AG04449 (cell line): ENCODE results near the gene ARHGEF37.

Source experiments
- CTCF ChIA-PET: fragments of 350-600 bp; formaldehyde crosslinking; extraction: SDS; loops from one replicate; lab custom pipeline; 2021; ENCODE audit warnings: antibody characterized with exemption; lab: Yijun Ruan, JAX
- POLR2A ChIA-PET: fragments of 400-600, 350-600 bp; formaldehyde crosslinking; extraction: SDS; loops from one replicate; lab custom pipeline; 2020; ENCODE audit warnings: antibody characterized with exemption, inconsistent platforms; lab: Yijun Ruan, JAX
- DNase-seq: peaks from one replicate; pipeline ENCODE4 v3.0.0-alpha.2; 2010; ENCODE audit warnings: low read depth, low spot score
- H3K4me3 ChIP-seq: 2 replicates; pipeline ENCODE4 v1.5.1; 2011; ENCODE audit warnings: low read depth, mild to moderate bottlenecking, control low read depth, low read length
- TF ChIP-seq, protein P1 (sequence below): IDR thresholded peaks from one replicate; pipeline ENCODE4 v1.5.1; 2011; ENCODE audit warnings: mild to moderate bottlenecking, moderate library complexity, low read length, control low read depth, inconsistent platforms; ENCODE audit not compliant: insufficient read depth; ENCODE audit errors: missing control alignments

The ARHGEF37 gene

DNA sequence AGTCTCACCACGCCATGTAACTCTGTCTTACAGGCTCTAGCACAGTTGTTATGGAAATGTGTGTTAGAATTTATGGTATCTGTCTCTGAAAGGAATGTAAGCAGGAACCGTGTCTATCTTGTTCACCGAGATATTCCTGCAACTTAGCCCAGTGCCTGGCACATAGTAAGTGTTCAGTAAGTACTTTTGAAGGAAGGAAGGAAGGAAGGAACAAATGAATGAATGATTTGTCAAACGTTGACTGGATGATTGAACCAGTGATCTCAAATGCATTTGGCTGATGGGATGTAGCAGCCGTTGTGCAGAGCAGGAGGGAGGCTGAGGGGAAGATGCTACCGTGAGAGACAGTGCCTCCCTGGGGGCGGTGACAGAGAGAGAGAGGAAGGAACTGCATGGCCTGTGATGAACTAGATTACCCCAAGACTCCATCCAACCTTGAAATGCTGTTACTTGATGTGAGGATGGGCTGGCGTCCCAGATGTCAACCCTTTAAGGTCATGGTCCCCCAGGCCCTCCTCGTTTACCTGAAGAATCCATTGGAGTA, 101.3 kb downstream of the ARHGEF37 start:
- POLR2A ChIA-PET: no interaction called here
- no peak for DNase-seq
- H3K4me3 ChIP-seq: no peak overlapping the region
- CTCF ChIA-PET: no interaction called here
- TF ChIP-seq, protein P1, sequence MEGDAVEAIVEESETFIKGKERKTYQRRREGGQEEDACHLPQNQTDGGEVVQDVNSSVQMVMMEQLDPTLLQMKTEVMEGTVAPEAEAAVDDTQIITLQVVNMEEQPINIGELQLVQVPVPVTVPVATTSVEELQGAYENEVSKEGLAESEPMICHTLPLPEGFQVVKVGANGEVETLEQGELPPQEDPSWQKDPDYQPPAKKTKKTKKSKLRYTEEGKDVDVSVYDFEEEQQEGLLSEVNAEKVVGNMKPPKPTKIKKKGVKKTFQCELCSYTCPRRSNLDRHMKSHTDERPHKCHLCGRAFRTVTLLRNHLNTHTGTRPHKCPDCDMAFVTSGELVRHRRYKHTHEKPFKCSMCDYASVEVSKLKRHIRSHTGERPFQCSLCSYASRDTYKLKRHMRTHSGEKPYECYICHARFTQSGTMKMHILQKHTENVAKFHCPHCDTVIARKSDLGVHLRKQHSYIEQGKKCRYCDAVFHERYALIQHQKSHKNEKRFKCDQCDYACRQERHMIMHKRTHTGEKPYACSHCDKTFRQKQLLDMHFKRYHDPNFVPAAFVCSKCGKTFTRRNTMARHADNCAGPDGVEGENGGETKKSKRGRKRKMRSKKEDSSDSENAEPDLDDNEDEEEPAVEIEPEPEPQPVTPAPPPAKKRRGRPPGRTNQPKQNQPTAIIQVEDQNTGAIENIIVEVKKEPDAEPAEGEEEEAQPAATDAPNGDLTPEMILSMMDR: no peak

DNA sequence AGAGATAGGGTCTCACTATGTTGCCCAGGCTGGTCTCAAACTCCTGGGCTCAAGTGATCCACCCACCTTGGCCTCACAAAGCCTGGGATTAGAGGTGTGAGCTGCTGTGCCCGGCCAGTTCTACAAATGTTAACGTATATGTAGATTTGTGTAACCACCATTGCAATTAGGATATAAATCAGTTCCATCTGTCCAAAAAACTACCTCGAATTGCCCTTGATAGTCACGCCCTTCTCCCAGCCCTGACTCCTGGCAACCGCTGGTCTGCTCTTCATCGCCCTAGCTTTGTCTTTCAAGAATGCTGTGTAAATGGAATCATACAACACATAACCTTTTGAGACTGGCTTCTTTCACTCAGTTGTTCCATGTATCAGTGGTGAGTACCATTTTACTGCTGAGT, 102.7 kb downstream of the ARHGEF37 start:
- CTCF ChIA-PET: interaction anchor here (3.2 kb wide), 1 partner anchor 17 kb away, joined by 10 read pairs; no protein-coding TSS in a partner anchor

DNA sequence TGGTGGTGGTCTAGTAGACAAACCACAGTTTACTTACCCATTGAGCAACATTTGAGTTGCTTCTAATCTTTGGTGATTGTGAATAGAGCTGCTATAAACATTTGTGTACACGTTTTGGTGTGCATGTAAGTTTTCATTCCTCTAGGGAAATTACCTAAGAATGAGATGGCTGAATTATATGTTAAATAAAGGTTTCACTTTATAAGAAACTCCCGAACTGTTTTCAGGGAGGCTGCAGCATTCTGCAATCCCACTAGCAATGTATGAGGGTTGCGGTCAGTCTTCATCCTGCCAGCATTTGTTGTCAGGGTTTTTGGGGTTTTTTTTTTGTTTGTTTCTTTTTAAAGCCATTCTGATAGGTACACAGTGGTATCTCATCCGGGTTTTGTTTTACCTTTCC, 103.1 kb downstream of the ARHGEF37 start:
- ChIA-PET POLR2A (no interaction called here), CTCF (interaction anchor here (3.2 kb wide), 1 partner anchor 17 kb away, joined by 10 read pairs; no protein-coding TSS in a partner anchor)
- no peak overlapping the region for H3K4me3 ChIP-seq
- TF ChIP-seq, protein P1: no peak
- no peak for DNase-seq

More for the DNA sequence above, 102.7 kb downstream of the ARHGEF37 start:
- no peak overlapping the region for H3K4me3 ChIP-seq
- TF ChIP-seq, protein P1: no peak
- POLR2A ChIA-PET: no interaction called here
- DNase-seq: no peak
